Loucy (cell line): ENCODE measurements around the gene EXOSC7.

Experiments used
- H2AFZ ChIP-seq: fragments of 200-600 bp; sonication (generic); 2 replicates; pipeline ENCODE4 v1.6.0; 2016; ENCODE audit warnings: antibody characterized with exemption, mild to moderate bottlenecking, low read length, moderate library complexity
- H3F3A ChIP-seq: fragments of 200-600 bp; 2 replicates; pipeline ENCODE4 v1.6.0; 2016; ENCODE audit warnings: antibody characterized with exemption, low read depth, mild to moderate bottlenecking
- H3K27me3 ChIP-seq: fragments of 200-600 bp; sonication (generic); 2 replicates; pipeline ENCODE4 v1.6.1; 2014; ENCODE audit warnings: low read length, mild to moderate bottlenecking; ENCODE audit not compliant: insufficient read depth, poor library complexity, severe bottlenecking
- H3K36me3 ChIP-seq: fragments of 200-600 bp; sonication (generic); 2 replicates; pipeline ENCODE4 v1.6.1; 2016; ENCODE audit warnings: low read length; ENCODE audit not compliant: insufficient read depth
- H3K4me1 ChIP-seq: fragments of 200-600 bp; sonication (generic); 2 replicates; pipeline ENCODE4 v1.5.1; 2014; ENCODE audit warnings: low read length, mild to moderate bottlenecking; ENCODE audit not compliant: insufficient read depth, poor library complexity, severe bottlenecking
- H3K4me2 ChIP-seq: fragments of 200-600 bp; sonication (generic); 2 replicates; pipeline ENCODE4 v1.6.0; 2014; ENCODE audit warnings: antibody characterized with exemption, low read length, low read depth, mild to moderate bottlenecking; ENCODE audit not compliant: poor library complexity, severe bottlenecking
- H3K4me3 ChIP-seq: fragments of 200-600 bp; sonication (generic); 2 replicates; pipeline ENCODE4 v1.5.1; 2014; ENCODE audit warnings: low read length, mild to moderate bottlenecking, mixed read lengths; ENCODE audit not compliant: poor library complexity, severe bottlenecking
- H3K79me2 ChIP-seq: fragments of 200-600 bp; sonication (generic); 2 replicates; pipeline ENCODE4 v1.6.1; 2014; ENCODE audit warnings: low read length; ENCODE audit not compliant: insufficient read depth
- H3K9ac ChIP-seq: fragments of 200-600 bp; sonication (generic); 2 replicates; pipeline ENCODE4 v1.6.0; 2014; ENCODE audit warnings: mild to moderate bottlenecking, low read depth, low read length, moderate library complexity; ENCODE audit not compliant: poor library complexity, severe bottlenecking
- H3K9me2 ChIP-seq: fragments of 200-600 bp; sonication (generic); replicated peaks from 2 replicates; pipeline ENCODE4 v1.6.1; 2016; ENCODE audit warnings: low read depth, low read length, mixed read lengths
- H3K9me3 ChIP-seq: fragments of 200-600 bp; sonication (generic); 2 replicates; pipeline ENCODE4 v1.6.1; 2014; ENCODE audit warnings: mild to moderate bottlenecking, antibody characterized with exemption, low read length, low read depth; ENCODE audit not compliant: insufficient read depth
- H4K20me1 ChIP-seq: fragments of 200-600 bp; sonication (generic); 2 replicates; pipeline ENCODE4 v1.6.0; 2014; ENCODE audit warnings: antibody characterized with exemption, low read length, mild to moderate bottlenecking; ENCODE audit not compliant: insufficient read depth, poor library complexity, severe bottlenecking
- CTCF ChIP-seq: fragments of 200-600 bp; sonication (generic); conservative IDR thresholded peaks from 2 replicates; pipeline ENCODE4 v1.5.1; 2014; ENCODE audit warnings: mild to moderate bottlenecking, antibody characterized with exemption, low read length
- EZH2phosphoT487 ChIP-seq: fragments of 200-600 bp; IDR thresholded peaks from 2 replicates; pipeline ENCODE4 v1.6.1; 2018; ENCODE audit warnings: antibody characterized with exemption, mild to moderate bottlenecking, moderate library complexity, borderline replicate concordance

The EXOSC7 gene

GRCh38 chr3:45003406-45003805 is 27.4 kb downstream of the EXOSC7 start:
- Histone ChIP-seq H3K4me3 (no peak overlapping the region), H2AFZ (no peak overlapping the region), H3K4me1 (peaks cover 4% of the 10 kb centered on the region), H3K27me3 (no peaks in the 10 kb centered on the region), H3K4me2 (no peak overlapping the region), H3F3A (no peaks in the 10 kb centered on the region), H3K9me3 (no peaks in the 10 kb centered on the region), H3K9me2 (no peaks in the 10 kb centered on the region), H3K9ac (no peak overlapping the region), H3K79me2 (no peaks in the 10 kb centered on the region), H4K20me1 (no peaks in the 10 kb centered on the region), H3K36me3 (peaks cover 81% of the 10 kb centered on the region)
- TF ChIP-seq CTCF = no peak
- no peak for TF ChIP-seq EZH2phosphoT487

GRCh38 chr3:45003859-45004258 is 27.8 kb downstream of the EXOSC7 start:
- Histone ChIP-seq H3K9me2 (no peaks in the 10 kb centered on the region), H3K36me3 (peaks cover 81% of the 10 kb centered on the region), H3K4me2 (no peak overlapping the region), H2AFZ (no peak overlapping the region), H3F3A (no peaks in the 10 kb centered on the region), H4K20me1 (no peaks in the 10 kb centered on the region), H3K4me1 (peaks cover 4% of the 10 kb centered on the region), H3K9me3 (no peaks in the 10 kb centered on the region), H3K9ac (no peak overlapping the region), H3K4me3 (no peak overlapping the region), H3K79me2 (no peaks in the 10 kb centered on the region), H3K27me3 (no peaks in the 10 kb centered on the region)
- no peak for TF ChIP-seq CTCF
- TF ChIP-seq EZH2phosphoT487 = no peak

GRCh38 chr3:45007091-45007490 is 31.0 kb downstream of the EXOSC7 start:
- Histone ChIP-seq H3K9me2 (no peaks in the 10 kb centered on the region), H3F3A (no peaks in the 10 kb centered on the region), H3K9me3 (no peaks in the 10 kb centered on the region), H4K20me1 (no peaks in the 10 kb centered on the region), H2AFZ (no peak overlapping the region), H3K9ac (no peak overlapping the region), H3K4me2 (no peak overlapping the region), H3K4me3 (no peak overlapping the region), H3K79me2 (no peaks in the 10 kb centered on the region), H3K27me3 (no peaks in the 10 kb centered on the region), H3K36me3 (peaks cover 75% of the 10 kb centered on the region), H3K4me1 (peaks cover 4% of the 10 kb centered on the region)
- TF ChIP-seq EZH2phosphoT487 (no peak), CTCF (no peak)
